ENCODE data around the gene EAF1. TPM values are rescaled to one million over a fixed set of nuclear protein-coding genes. Genes with fewer than 3 reads are reported as not detected.
A peak's percentile ranks its signal among the peaks of the same experiment; 100 is the strongest.

The EAF1 gene
- total RNA-seq, 2 donors from 2014 or later, result 29.9 to 33.4 TPM

GRCh38 chr3:15460891-15461531 is 33.6 kb downstream of the EAF1 start:
- Mint-ChIP-seq H3K4me1 (ENCODE audit: low read depth) (peaks cover 24% of the 10 kb centered on the region), H3K27ac (no peak overlapping the region), H3K9me3 (no peaks in the 10 kb centered on the region), H3K27me3 (ENCODE audit: low read depth) (no peaks in the 10 kb centered on the region), H3K36me3 (ENCODE audit: insufficient read depth in 2 of 2) (no peaks in the 10 kb centered on the region), H3K4me3 (no peak overlapping the region)
- peak in 1 of 2 donors; percentile 6 for DNase-seq
- no peak for ATAC-seq (replicated peaks in 1 of 2)

- H3K4me3 Mint-ChIP-seq, result no peak overlapping the region
- H3K27me3 Mint-ChIP-seq (ENCODE audit: low read depth), result no peaks in the 10 kb centered on the region
- no peaks in the 10 kb centered on the region for H3K36me3 Mint-ChIP-seq (ENCODE audit: insufficient read depth in 2 of 2)
- no peak overlapping the region for H3K27ac Mint-ChIP-seq
- DNase-seq (peak in 1 of 2 donors; percentile 16), ATAC-seq (replicated peaks in 1 of 2) (no peak)
- no peaks in the 10 kb centered on the region for H3K9me3 Mint-ChIP-seq
- peaks cover 26% of the 10 kb centered on the region for H3K4me1 Mint-ChIP-seq (ENCODE audit: low read depth)
Observed at GRCh38 chr3:15462451-15462850, 35.1 kb downstream of the EAF1 start.

GRCh38 chr3:15465876-15466585 is 38.6 kb downstream of the EAF1 start:
- H3K4me1 Mint-ChIP-seq (ENCODE audit: low read depth), result peaks cover 20% of the 10 kb centered on the region
- ATAC-seq (replicated peaks in 1 of 2) (no peak), DNase-seq (no peak)
- no peaks in the 10 kb centered on the region for H3K27me3 Mint-ChIP-seq (ENCODE audit: low read depth)
- no peak overlapping the region for H3K4me3 Mint-ChIP-seq
- H3K27ac Mint-ChIP-seq, result no peak overlapping the region
- H3K9me3 Mint-ChIP-seq, result no peaks in the 10 kb centered on the region
- no peaks in the 10 kb centered on the region for H3K36me3 Mint-ChIP-seq (ENCODE audit: insufficient read depth in 2 of 2)

- H3K9me3 Mint-ChIP-seq, result no peaks in the 10 kb centered on the region
- H3K27me3 Mint-ChIP-seq (ENCODE audit: low read depth), result no peaks in the 10 kb centered on the region
- H3K4me3 Mint-ChIP-seq, result no peak overlapping the region
- H3K4me1 Mint-ChIP-seq (ENCODE audit: low read depth), result peaks cover 9% of the 10 kb centered on the region
- ATAC-seq (replicated peaks in 1 of 2) (no peak), DNase-seq (no peak)
- no peaks in the 10 kb centered on the region for H3K36me3 Mint-ChIP-seq (ENCODE audit: insufficient read depth in 2 of 2)
- no peak overlapping the region for H3K27ac Mint-ChIP-seq
Observed at GRCh38 chr3:15467227-15468181, 40.1 kb downstream of the EAF1 start.

- Mint-ChIP-seq H3K4me3 (no peak overlapping the region), H3K27ac (no peak overlapping the region), H3K27me3 (ENCODE audit: low read depth) (no peaks in the 10 kb centered on the region), H3K36me3 (ENCODE audit: insufficient read depth in 2 of 2) (no peaks in the 10 kb centered on the region), H3K4me1 (ENCODE audit: low read depth) (peaks cover 5% of the 10 kb centered on the region), H3K9me3 (no peaks in the 10 kb centered on the region)
- DNase-seq (no peak), ATAC-seq (replicated peaks in 1 of 2) (no peak)
Observed at GRCh38 chr3:15470261-15470660, 42.9 kb downstream of the EAF1 start.

GRCh38 chr3:15470849-15471248 is 43.5 kb downstream of the EAF1 start:
- Mint-ChIP-seq H3K4me1 (ENCODE audit: low read depth) (peaks cover 5% of the 10 kb centered on the region), H3K27ac (no peak overlapping the region), H3K4me3 (no peak overlapping the region), H3K36me3 (ENCODE audit: insufficient read depth in 2 of 2) (no peaks in the 10 kb centered on the region), H3K27me3 (ENCODE audit: low read depth) (no peaks in the 10 kb centered on the region), H3K9me3 (no peaks in the 10 kb centered on the region)
- ATAC-seq (replicated peaks in 1 of 2) (no peak), DNase-seq (no peak)

- Mint-ChIP-seq H3K4me3 (no peak overlapping the region), H3K27ac (no peak overlapping the region), H3K4me1 (ENCODE audit: low read depth) (peaks cover 5% of the 10 kb centered on the region), H3K9me3 (no peaks in the 10 kb centered on the region), H3K27me3 (ENCODE audit: low read depth) (no peaks in the 10 kb centered on the region), H3K36me3 (ENCODE audit: insufficient read depth in 2 of 2) (no peaks in the 10 kb centered on the region)
- ATAC-seq (replicated peaks in 1 of 2) (no peak), DNase-seq (no peak)
Observed at GRCh38 chr3:15471861-15472260, 44.5 kb downstream of the EAF1 start.

- Mint-ChIP-seq H3K4me1 (ENCODE audit: low read depth) (no peaks in the 10 kb centered on the region), H3K4me3 (no peak overlapping the region)
- ATAC-seq (replicated peaks in 1 of 2), result no peak
Observed at GRCh38 chr3:15475161-15475560, 47.8 kb downstream of the EAF1 start.

GRCh38 chr3:15476378-15476777 is 49.0 kb downstream of the EAF1 start:
- no peaks in the 10 kb centered on the region for H3K27me3 Mint-ChIP-seq (ENCODE audit: low read depth)
- H3K27ac Mint-ChIP-seq, result no peak overlapping the region
- H3K9me3 Mint-ChIP-seq, result no peaks in the 10 kb centered on the region
- no peaks in the 10 kb centered on the region for H3K36me3 Mint-ChIP-seq (ENCODE audit: insufficient read depth in 2 of 2)
- DNase-seq, result no peak
- H3K4me1 Mint-ChIP-seq (ENCODE audit: low read depth), result no peaks in the 10 kb centered on the region
- no peak for ATAC-seq (replicated peaks in 1 of 2)
- no peak overlapping the region for H3K4me3 Mint-ChIP-seq

More at GRCh38 chr3:15475161-15475560, 47.8 kb downstream of the EAF1 start:
- no peak for DNase-seq
- Mint-ChIP-seq H3K36me3 (ENCODE audit: insufficient read depth in 2 of 2) (no peaks in the 10 kb centered on the region), H3K9me3 (no peaks in the 10 kb centered on the region), H3K27me3 (ENCODE audit: low read depth) (no peaks in the 10 kb centered on the region), H3K27ac (no peak overlapping the region)

GRCh38 chr3:15477951-15478639 is 50.7 kb downstream of the EAF1 start:
- Mint-ChIP-seq H3K27ac (no peak overlapping the region), H3K36me3 (ENCODE audit: insufficient read depth in 2 of 2) (no peaks in the 10 kb centered on the region), H3K4me1 (ENCODE audit: low read depth) (no peaks in the 10 kb centered on the region), H3K27me3 (ENCODE audit: low read depth) (peaks cover under 1% of the 10 kb centered on the region), H3K4me3 (no peak overlapping the region), H3K9me3 (peaks cover 0 to 1% of the 10 kb centered on the region in 2 donors)
- ATAC-seq (replicated peaks in 1 of 2) (no peak), DNase-seq (no peak)

GRCh38 chr3:15478640-15478979 is 51.2 kb downstream of the EAF1 start:
- peaks cover 0 to 1% of the 10 kb centered on the region in 2 donors for H3K9me3 Mint-ChIP-seq
- no peak for ATAC-seq (replicated peaks in 1 of 2)
- no peak for DNase-seq
- no peak overlapping the region for H3K4me3 Mint-ChIP-seq
- peaks cover 5% of the 10 kb centered on the region for H3K27me3 Mint-ChIP-seq (ENCODE audit: low read depth)
- H3K4me1 Mint-ChIP-seq (ENCODE audit: low read depth), result no peaks in the 10 kb centered on the region
- no peaks in the 10 kb centered on the region for H3K36me3 Mint-ChIP-seq (ENCODE audit: insufficient read depth in 2 of 2)
- H3K27ac Mint-ChIP-seq, result no peak overlapping the region

- no peak for DNase-seq
- Mint-ChIP-seq H3K4me1 (ENCODE audit: low read depth) (no peaks in the 10 kb centered on the region), H3K4me3 (no peak overlapping the region), H3K27me3 (ENCODE audit: low read depth) (peaks cover 7% of the 10 kb centered on the region), H3K36me3 (ENCODE audit: insufficient read depth in 2 of 2) (no peaks in the 10 kb centered on the region), H3K9me3 (peaks cover 1 to 3% of the 10 kb centered on the region in 2 donors), H3K27ac (no peak overlapping the region)
- ATAC-seq (replicated peaks in 1 of 2), result no peak
Observed at GRCh38 chr3:15479400-15480224, 52.2 kb downstream of the EAF1 start.
